GM23338 (cell line): ENCODE data around the gene SLC35A5. TPM values are rescaled to one million over a fixed set of nuclear protein-coding genes. Genes with fewer than 3 reads are reported as not detected.

Experiments used
- ATAC-seq: fragments of 200-7000 bp; cut with Tn5 transposase; 3 replicates; pipeline ENCODE4 v1.9.1; 2020
- DNase-seq: peaks from one replicate; pipeline ENCODE4 v3.0.0-alpha.2; 2015; ENCODE audit warnings: low spot score
- H2AFZ ChIP-seq: fragments of 200-600 bp; sonication (generic); 2 replicates; pipeline ENCODE4 v1.8.0; 2016; ENCODE audit warnings: antibody characterized with exemption, mild to moderate bottlenecking, moderate library complexity
- H3F3A ChIP-seq: fragments of 200-600 bp; sonication (generic); replicated peaks from 2 replicates; pipeline ENCODE4 v1.8.0; 2017; ENCODE audit warnings: antibody characterized with exemption, mixed run types, low read depth
- H3K27ac ChIP-seq: fragments of 200-600 bp; sonication (generic); 2 replicates; pipeline ENCODE4 v1.6.1; 2016; ENCODE audit warnings: low read depth
- H3K27me3 ChIP-seq: fragments of 200-600 bp; sonication (generic); 2 replicates; pipeline ENCODE4 v1.8.0; 2016; ENCODE audit warnings: mild to moderate bottlenecking, mixed run types, moderate library complexity; ENCODE audit not compliant: insufficient read depth
- H3K36me3 ChIP-seq: fragments of 200-600 bp; sonication (generic); 2 replicates; pipeline ENCODE4 v1.8.0; 2016; ENCODE audit warnings: mild to moderate bottlenecking; ENCODE audit not compliant: insufficient read depth
- H3K4me1 ChIP-seq: fragments of 200-600 bp; sonication (generic); 2 replicates; pipeline ENCODE4 v1.8.0; 2016; ENCODE audit warnings: mild to moderate bottlenecking, moderate library complexity; ENCODE audit not compliant: insufficient read depth
- H3K4me2 ChIP-seq: fragments of 200-600 bp; sonication (generic); 2 replicates; pipeline ENCODE4 v1.7.1; 2017; ENCODE audit warnings: mixed run types
- H3K4me3 ChIP-seq: fragments of 200-600 bp; sonication (generic); 2 replicates; pipeline ENCODE4 v1.6.1; 2016; ENCODE audit warnings: mixed run types
- H3K79me2 ChIP-seq: fragments of 200-600 bp; sonication (generic); replicated peaks from 2 replicates; pipeline ENCODE4 v1.8.0; 2017; ENCODE audit warnings: mild to moderate bottlenecking; ENCODE audit not compliant: insufficient read depth
- H3K9me2 ChIP-seq: fragments of 200-600 bp; sonication (generic); 2 replicates; pipeline ENCODE4 v1.8.0; 2017; ENCODE audit not compliant: insufficient read depth
- H4K20me1 ChIP-seq: fragments of 200-600 bp; sonication (generic); replicated peaks from 2 replicates; pipeline ENCODE4 v1.8.0; 2017; ENCODE audit warnings: mild to moderate bottlenecking; ENCODE audit not compliant: insufficient read depth
- H3K27ac Mint-ChIP-seq: 2 replicates; pipeline ENCODE4 v1.8.0; 2020; ENCODE audit warnings: inconsistent platforms, mild to moderate bottlenecking, moderate library complexity, mixed read lengths
- H3K27me3 Mint-ChIP-seq: 3 replicates; pipeline ENCODE4 v1.8.0; 2022; ENCODE audit warnings: low read depth, mild to moderate bottlenecking, moderate library complexity, mixed read lengths, inconsistent platforms; ENCODE audit not compliant: insufficient read depth, poor library complexity
- H3K36me3 Mint-ChIP-seq: 3 replicates; pipeline ENCODE4 v1.8.0; 2021; ENCODE audit warnings: low read depth, mild to moderate bottlenecking, inconsistent platforms, moderate library complexity, mixed read lengths
- H3K4me1 Mint-ChIP-seq: 3 replicates; pipeline ENCODE4 v1.8.0; 2020; ENCODE audit warnings: mild to moderate bottlenecking, inconsistent platforms, mixed read lengths
- H3K4me3 Mint-ChIP-seq: 3 replicates; pipeline ENCODE4 v1.8.0; 2021; ENCODE audit warnings: moderate library complexity, mild to moderate bottlenecking, inconsistent platforms, mixed read lengths
- H3K9me3 Mint-ChIP-seq: 3 replicates; pipeline ENCODE4 v1.8.0; 2020; ENCODE audit warnings: moderate library complexity, mild to moderate bottlenecking, inconsistent platforms, mixed read lengths
- JUNB ChIP-seq: IDR thresholded peaks from one replicate; pipeline ENCODE4 v1.6.1; 2016; ENCODE audit warnings: antibody characterized with exemption; ENCODE audit not compliant: unreplicated experiment
- POLR2AphosphoS5 ChIP-seq: IDR thresholded peaks from 2 replicates; pipeline ENCODE4 v1.6.1; 2016; ENCODE audit warnings: antibody characterized with exemption, low read depth
- REST ChIP-seq: IDR thresholded peaks from one replicate; pipeline ENCODE4 v1.6.1; 2018; ENCODE audit warnings: antibody characterized with exemption; ENCODE audit not compliant: unreplicated experiment
- ZNF114 ChIP-seq: fragments of 250-450 bp; sonication (Bioruptor Pico); IDR thresholded peaks from 2 replicates; pipeline ENCODE4 v1.5.0; 2020; ENCODE audit warnings: mild to moderate bottlenecking, moderate library complexity
- ZNF462 ChIP-seq: fragments of 250-450 bp; sonication (Bioruptor Pico); IDR thresholded peaks from 2 replicates; pipeline ENCODE4 v1.5.0; 2020; ENCODE audit warnings: mild to moderate bottlenecking, moderate library complexity
- polyA plus RNA-seq: library from polyadenylated mRNA; unstranded; fragments of >200 nt; fragmentation: Nextera tagmentation; extraction: Ambion mirVana; gene quantifications from 2 replicates; pipeline ENCODE4 v1.2.1, GENCODE V29; 2016
- total RNA-seq: library from RNA; depleted of rRNA; stranded (reverse); fragments of >200 nt; shearing (Covaris generic); gene quantifications from 2 replicates; pipeline ENCODE4 v1.2.3, GENCODE V29; 2014

SLC35A5 gene
- total and polyA plus RNA-seq, 2 experiments from 2014 or later, result 19.9 to 40.4 TPM

- no peak for TF ChIP-seq ZNF462 (CRISPR knock-in tag)
- no peak for TF ChIP-seq ZNF114 (CRISPR knock-in tag)
- TF ChIP-seq JUNB, result no peak
- TF ChIP-seq REST, result no peak
- no peak for TF ChIP-seq POLR2AphosphoS5
Measured at GRCh38 chr3:112602217-112602838, 40.5 kb downstream of the SLC35A5 start (continued).

GRCh38 chr3:112604536-112604935, 42.7 kb downstream of the SLC35A5 start:
- Mint-ChIP-seq H3K9me3 (no peaks in the 10 kb centered on the region), H3K27ac (no peak overlapping the region), H3K4me1 (no peaks in the 10 kb centered on the region; the same call in 2 of the 3 replicates), H3K36me3 (no peaks in the 10 kb centered on the region), H3K27me3 (peaks cover 5% of the 10 kb centered on the region), H3K4me3 (no peak overlapping the region)
- ATAC-seq, result no peak
- Histone ChIP-seq H4K20me1 (no peaks in the 10 kb centered on the region), H3K4me1 (no peaks in the 10 kb centered on the region), H3K27me3 (no peaks in the 10 kb centered on the region), H2AFZ (no peak overlapping the region), H3K27ac (no peak overlapping the region), H3K79me2 (no peaks in the 10 kb centered on the region), H3K4me2 (no peak overlapping the region), H3K4me3 (no peak overlapping the region), H3K36me3 (no peaks in the 10 kb centered on the region), H3K9me2 (no peaks in the 10 kb centered on the region), H3F3A (no peaks in the 10 kb centered on the region)
- DNase-seq, result no peak
- TF ChIP-seq ZNF462 (CRISPR knock-in tag), result no peak
